Prostate gland (tissue), 2 donors: ENCODE results near the gene DBH.

ENCODE experiments used
- CTCF ChIP-seq, 4 experiments: fragments of 200-600 bp in 2 of 4; fragments of 450-650 bp in 2 of 4; sonication (generic) in 2 of 4; IDR thresholded peaks; 1 replicate in 3 of 4; 2 replicates in 1 of 4; pipeline ENCODE4 v1.5.1; 2016 to 2019; ENCODE audit warnings: antibody characterized with exemption in 4 of 4, mild to moderate bottlenecking in 2 of 4, moderate library complexity in 2 of 4
- POLR2A ChIP-seq: fragments of 450-650 bp; IDR thresholded peaks from one replicate; pipeline ENCODE4 v1.6.1; 2016; ENCODE audit warnings: antibody characterized with exemption, mild to moderate bottlenecking

- TF ChIP-seq CTCF (IDR thresholded peaks at IDR 0.05), result no peak
- TF ChIP-seq POLR2A, result no peak
These were observed 71.1 kb downstream of the DBH start for GRCh38 chr9:133707065-133707762.
